ENCODE measurements around the gene MAMSTR. TPM values are rescaled to one million over a fixed set of nuclear protein-coding genes. Genes with fewer than 3 reads are reported as not detected.
A peak's percentile ranks its signal among the peaks of the same experiment; 100 is the strongest.

The MAMSTR gene
- total RNA-seq, 1 experiment from 2014 or later: 2.4 TPM

DNA sequence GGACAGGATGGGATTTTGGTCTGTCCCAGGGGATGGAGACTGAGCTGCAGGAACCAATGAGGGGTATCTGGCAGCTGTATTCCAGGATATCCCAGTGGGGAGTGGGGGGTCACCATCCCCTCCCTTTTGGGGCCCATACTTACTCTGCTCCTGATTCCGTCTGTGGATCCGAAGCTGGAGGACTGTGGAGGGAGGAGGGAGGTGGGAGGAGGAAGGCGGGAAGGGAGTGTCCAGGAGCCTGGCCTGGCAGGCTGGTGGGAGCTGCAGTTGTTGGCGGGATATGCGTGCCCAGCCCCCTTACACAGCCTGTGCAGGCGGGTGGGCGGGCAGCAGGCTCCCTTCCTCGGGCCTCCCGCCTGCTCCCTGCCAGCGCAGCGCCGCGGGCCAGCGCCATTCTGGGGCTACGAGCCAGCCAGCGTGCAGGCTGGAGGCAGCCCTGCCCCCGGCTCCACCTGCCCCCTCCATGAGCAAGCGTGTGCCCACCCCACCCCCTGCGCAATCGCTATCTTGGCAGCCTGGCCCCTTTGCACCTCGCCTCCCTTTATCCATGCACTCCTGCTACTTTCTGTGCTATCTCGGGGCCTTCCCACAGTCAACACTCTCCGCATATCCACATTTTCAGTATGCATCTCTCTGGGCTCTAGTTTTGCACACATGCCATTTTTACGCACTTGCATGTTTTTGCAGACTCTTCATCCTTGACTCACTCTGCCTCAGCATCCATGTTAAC, 2.8 kb downstream of the MAMSTR start:
- peak; percentile 86 for DNase-seq
- Histone ChIP-seq H3K27me3 (ENCODE audit: control insufficient read depth, insufficient read depth, low read length) (no peaks in the 10 kb centered on the region), H3K36me3 (replicated peaks; ENCODE audit: control insufficient read depth, insufficient read depth, low read length) (no peaks in the 10 kb centered on the region), H3K4me3 (ENCODE audit: insufficient read depth, low read depth, low read length) (peak overlapping the region; percentile 29)

DNA sequence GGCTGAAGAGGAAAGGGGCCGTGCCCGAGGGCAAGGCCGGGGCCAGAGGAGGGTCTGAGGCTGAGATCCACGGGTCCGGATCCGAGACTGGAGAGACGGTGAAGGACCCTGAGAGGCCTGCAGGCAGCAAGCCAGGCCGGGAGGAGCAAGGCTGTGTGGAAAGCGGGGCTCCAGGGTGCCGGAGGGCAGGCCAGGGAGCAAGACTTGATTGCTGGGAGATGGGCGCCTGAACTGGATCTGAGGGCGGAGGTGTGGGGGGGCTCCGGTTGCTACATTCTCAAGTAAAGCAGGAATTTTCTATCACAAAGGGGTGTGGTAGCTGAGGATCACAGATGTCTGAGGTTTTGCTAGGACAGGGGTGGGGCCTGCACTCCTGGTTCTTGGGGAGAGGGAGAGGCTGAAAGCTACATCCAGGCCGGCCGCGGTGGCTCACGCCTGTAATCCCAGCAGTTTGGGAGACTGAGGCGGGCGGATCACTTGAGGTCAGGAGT, 3.8 kb downstream of the MAMSTR start:
- Histone ChIP-seq H3K36me3 (replicated peaks; ENCODE audit: control insufficient read depth, insufficient read depth, low read length) (no peaks in the 10 kb centered on the region), H3K27me3 (ENCODE audit: control insufficient read depth, insufficient read depth, low read length) (no peaks in the 10 kb centered on the region), H3K4me3 (ENCODE audit: insufficient read depth, low read depth, low read length) (no peak overlapping the region)
- DNase-seq: peak; percentile 50

DNA sequence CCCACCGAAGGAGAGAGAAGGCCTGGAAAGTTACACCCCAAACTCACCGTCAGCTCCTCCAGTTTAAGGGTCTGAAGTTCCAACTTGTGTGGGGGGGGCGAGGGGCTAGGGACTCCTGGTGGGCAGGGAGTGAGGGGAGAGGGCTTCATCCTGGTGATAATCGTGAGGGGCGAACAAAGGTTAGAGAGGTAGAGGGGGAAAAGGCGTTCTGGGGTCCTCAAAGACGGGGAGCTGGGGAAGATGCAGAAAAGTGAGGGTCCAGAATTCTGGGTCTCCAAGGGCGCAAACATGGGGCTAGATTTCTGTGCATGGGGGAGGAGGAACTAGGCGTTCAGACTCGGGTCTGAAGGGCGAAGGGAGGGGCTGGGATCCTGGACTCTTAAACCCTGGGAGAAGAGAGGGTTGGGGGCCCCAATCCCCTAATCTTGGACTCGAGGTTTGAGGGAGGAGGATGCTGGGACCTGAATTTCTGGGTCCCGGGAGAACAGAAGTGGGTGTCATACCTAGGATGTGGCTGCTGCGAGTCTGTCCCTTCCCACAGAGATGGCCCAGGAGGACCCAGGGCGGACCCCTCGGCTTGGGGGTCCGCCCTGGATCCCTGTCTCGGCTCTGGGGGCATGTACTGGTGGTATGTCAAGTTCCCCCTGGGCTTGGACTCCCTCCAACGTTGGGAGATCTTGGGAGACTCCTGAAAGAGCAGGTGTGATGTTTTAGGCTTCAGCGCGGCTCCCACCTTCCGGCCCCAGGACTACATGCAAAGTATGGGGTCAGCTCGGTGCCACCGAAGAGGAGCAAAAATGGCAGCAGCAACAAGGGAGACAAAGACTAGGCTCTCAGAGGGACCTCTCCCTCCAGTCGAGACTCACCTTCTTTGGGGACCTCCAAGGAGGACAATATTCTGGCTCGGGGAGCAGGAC, 4.5 kb downstream of the MAMSTR start:
- H3K27me3 ChIP-seq (ENCODE audit: control insufficient read depth, insufficient read depth, low read length): no peaks in the 10 kb centered on the region
- no peaks in the 10 kb centered on the region for H3K36me3 ChIP-seq (replicated peaks; ENCODE audit: control insufficient read depth, insufficient read depth, low read length)
- H3K4me3 ChIP-seq (ENCODE audit: insufficient read depth, low read depth, low read length): peak overlapping the region; percentile 49
- peak; percentile 51 for DNase-seq

DNA sequence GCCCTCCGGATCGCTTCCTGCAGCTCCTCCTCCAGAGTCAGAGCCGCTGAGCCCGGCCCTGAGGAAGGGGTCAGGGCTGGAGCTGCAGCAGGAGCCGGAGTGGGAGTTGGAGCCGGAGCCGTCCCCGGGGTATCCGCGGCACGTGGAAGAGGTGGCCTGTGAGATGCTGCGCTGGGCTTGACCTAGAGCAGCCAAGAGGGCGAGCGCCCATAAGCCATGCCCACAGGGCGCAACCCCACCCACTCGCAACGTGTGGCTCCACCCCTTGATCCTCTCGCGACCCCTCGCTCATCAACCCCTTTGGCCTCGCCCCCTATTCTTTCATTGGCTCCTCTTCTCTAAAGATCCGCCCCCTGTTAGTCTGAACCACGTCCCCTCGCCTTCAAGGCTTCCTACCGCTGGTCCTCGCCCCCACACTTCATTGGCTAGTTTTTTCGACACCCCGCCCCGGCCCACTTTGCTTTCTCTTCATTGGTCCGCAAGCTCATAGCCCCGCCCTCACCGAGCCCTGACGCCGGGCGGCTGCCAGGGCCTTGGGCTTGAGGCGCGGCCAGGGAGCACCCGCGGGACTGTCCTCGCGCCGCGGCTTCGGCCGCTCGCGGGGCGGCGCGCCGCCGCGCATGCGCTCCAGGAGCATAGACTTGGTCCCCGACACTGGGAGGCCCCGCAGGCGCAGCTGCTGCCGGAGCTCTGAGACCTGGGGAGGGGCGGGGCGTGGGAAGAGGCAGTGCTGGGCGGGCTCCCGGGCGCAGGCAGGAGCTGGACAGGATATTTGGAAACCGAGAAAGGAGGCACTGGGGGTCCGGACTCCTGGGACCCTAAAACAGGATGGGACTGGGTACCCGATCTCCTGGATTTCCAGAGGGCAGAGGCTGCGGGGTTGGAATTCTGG, 5.4 kb downstream of the MAMSTR start:
- no peaks in the 10 kb centered on the region for H3K36me3 ChIP-seq (replicated peaks; ENCODE audit: control insufficient read depth, insufficient read depth, low read length)
- no peaks in the 10 kb centered on the region for H3K27me3 ChIP-seq (ENCODE audit: control insufficient read depth, insufficient read depth, low read length)
- H3K4me3 ChIP-seq (ENCODE audit: insufficient read depth, low read depth, low read length): peak overlapping the region; percentile 89
- DNase-seq: peak; percentile 100

DNA sequence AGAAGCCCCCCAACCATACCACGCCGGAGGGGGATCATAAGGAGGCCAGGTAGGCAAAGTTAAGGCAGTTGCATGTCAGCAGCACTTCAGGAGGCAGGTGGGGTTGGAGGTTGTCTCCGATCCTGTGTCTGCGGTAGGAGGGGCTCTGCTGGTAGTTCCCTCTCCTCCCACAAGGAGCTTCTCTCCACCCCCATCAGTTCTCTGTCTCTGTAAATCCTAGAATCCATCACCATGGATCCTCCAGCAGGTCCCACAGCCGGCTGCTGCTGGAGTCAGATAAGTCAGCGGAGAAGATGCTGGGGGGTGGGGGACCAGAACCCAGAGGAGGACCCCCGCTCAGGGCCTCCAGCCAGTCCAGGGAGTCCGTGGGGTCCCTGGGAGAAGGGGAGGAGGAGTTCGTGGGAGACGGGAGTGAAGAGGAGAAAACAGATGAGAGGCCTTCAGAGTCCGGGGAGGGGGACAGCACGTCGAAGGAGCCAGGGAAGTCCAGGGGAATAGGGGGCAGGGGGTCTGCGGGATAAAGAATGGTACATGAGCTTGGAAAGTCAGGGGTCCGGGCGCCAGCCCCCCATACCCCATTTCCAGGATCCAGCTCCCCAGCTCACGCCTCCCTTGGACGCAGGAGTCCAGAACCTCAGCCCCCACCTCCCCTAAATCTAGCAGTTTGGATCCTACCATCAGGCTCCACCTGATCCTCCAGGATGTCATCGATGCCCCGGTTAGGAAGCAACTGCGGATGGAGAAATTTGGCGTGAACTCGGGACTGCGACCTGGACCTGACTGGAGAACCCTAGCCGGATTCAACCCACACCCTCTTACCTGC, 6.3 kb downstream of the MAMSTR start:
- DNase-seq: peak; percentile 90
- H3K27me3 ChIP-seq (ENCODE audit: control insufficient read depth, insufficient read depth, low read length): no peaks in the 10 kb centered on the region
- peak overlapping the region; percentile 89 for H3K4me3 ChIP-seq (ENCODE audit: insufficient read depth, low read depth, low read length)
- H3K36me3 ChIP-seq (replicated peaks; ENCODE audit: control insufficient read depth, insufficient read depth, low read length): no peaks in the 10 kb centered on the region

DNA sequence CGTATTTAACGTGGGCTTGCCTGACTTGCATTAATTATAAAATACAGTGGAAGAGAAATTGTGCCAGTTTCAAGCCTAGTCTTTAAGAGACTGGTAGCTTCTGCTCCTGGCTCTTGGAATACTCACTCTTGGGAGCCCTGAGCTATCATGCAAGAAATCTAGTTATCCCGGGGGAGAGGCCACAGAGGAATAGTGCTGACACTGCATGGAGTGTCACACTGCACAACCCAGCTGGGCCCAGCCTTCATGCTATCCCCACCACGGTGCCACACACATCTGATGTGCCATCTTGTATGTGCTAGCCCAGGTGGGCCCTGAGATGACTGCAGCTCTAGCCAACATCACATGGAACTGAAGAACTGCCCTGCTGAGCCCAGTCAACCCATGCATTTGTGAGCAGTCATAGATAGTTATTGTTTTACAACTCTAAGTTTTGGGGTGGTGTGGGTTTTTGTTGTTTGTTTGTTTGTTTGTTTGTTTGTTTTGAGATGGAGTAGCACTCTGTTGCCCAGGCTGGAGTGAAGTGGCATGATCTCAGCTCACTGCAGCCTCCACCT, 8.3 kb downstream of the MAMSTR start:
- no peaks in the 10 kb centered on the region for H3K27me3 ChIP-seq (ENCODE audit: control insufficient read depth, insufficient read depth, low read length)
- no peak for DNase-seq
- H3K4me3 ChIP-seq (ENCODE audit: insufficient read depth, low read depth, low read length): no peak overlapping the region
- no peaks in the 10 kb centered on the region for H3K36me3 ChIP-seq (replicated peaks; ENCODE audit: control insufficient read depth, insufficient read depth, low read length)

DNA sequence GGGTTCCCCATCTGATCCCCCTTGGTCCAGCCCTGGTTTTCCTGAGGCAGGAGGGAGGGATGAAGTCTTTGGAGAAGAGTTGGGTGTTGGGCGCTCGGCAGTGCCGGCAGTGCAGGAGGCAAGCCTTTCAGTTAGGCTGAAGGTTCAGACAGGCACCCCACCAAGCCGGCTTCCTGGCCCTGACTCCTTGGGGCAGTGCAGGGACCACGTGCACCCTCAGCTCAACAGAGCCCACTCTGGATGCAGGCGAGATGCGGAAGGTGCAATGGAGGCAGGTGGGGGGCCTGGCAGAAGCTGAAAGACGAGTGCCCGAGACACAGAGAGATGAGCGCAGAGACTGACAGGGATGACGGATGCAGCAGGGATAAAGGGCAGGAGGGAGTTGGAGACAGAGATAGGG, 11.1 kb downstream of the MAMSTR start:
- peak; percentile 56 for DNase-seq
- H3K27me3 ChIP-seq (ENCODE audit: control insufficient read depth, insufficient read depth, low read length): no peaks in the 10 kb centered on the region
- H3K4me3 ChIP-seq (ENCODE audit: insufficient read depth, low read depth, low read length): no peak overlapping the region
- no peaks in the 10 kb centered on the region; the same call in 1 of the 2 replicates for H3K36me3 ChIP-seq (replicated peaks; ENCODE audit: control insufficient read depth, insufficient read depth, low read length)

DNA sequence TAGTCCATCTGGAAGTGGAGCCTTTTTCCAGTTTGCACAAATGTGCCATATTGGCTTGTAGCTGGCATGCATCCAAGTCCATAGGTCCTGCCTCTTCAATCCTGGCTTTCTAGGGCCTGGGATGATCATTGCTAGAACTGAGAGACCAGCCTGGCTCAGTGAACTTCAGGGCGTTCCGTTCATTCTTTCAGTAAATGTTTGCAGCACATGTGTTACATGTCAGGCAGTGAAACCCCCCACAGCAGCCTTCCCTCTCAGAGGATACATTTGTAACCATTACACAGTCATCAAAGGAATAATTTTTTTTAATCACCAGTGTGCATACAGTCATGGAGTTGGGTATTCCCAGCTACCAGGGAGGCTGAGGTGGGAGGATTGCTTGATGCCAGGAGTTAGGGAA, 14.1 kb downstream of the MAMSTR start:
- Histone ChIP-seq H3K4me3 (ENCODE audit: insufficient read depth, low read depth, low read length) (no peak overlapping the region), H3K27me3 (ENCODE audit: control insufficient read depth, insufficient read depth, low read length) (no peaks in the 10 kb centered on the region), H3K36me3 (replicated peaks; ENCODE audit: control insufficient read depth, insufficient read depth, low read length) (no peaks in the 10 kb centered on the region; the same call in 1 of the 2 replicates)
- no peak for DNase-seq

DNA sequence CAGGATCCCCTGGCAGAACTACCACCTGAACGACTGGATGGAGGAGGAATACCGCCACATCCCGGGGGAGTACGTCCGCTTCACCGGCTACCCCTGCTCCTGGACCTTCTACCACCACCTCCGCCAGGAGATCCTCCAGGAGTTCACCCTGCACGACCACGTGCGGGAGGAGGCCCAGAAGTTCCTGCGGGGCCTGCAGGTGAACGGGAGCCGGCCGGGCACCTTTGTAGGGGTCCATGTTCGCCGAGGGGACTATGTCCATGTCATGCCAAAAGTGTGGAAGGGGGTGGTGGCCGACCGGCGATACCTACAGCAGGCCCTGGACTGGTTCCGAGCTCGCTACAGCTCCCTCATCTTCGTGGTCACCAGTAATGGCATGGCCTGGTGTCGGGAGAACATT, 16.2 kb downstream of the MAMSTR start:
- H3K27me3 ChIP-seq (ENCODE audit: control insufficient read depth, insufficient read depth, low read length): no peaks in the 10 kb centered on the region
- H3K4me3 ChIP-seq (ENCODE audit: insufficient read depth, low read depth, low read length): no peak overlapping the region
- DNase-seq: no peak
- no peaks in the 10 kb centered on the region; the same call in 1 of the 2 replicates for H3K36me3 ChIP-seq (replicated peaks; ENCODE audit: control insufficient read depth, insufficient read depth, low read length)

DNA sequence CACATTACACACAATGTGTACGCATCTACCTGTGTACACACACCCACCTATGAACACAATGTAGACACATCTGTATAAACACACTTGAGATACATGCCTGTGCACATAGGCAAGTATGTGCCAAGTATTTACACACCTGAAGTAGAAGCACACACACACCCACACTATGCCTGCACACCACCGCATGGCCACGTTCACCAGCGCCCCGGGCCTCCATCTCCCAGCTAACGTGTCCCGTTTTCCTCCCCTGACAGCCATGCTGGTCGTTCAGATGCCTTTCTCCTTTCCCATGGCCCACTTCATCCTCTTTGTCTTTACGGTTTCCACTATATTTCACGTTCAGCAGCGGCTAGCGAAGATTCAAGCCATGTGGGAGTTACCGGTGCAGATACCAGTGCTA, 16.8 kb downstream of the MAMSTR start:
- Histone ChIP-seq H3K27me3 (ENCODE audit: control insufficient read depth, insufficient read depth, low read length) (no peaks in the 10 kb centered on the region), H3K36me3 (replicated peaks; ENCODE audit: control insufficient read depth, insufficient read depth, low read length) (no peaks in the 10 kb centered on the region; the same call in 1 of the 2 replicates), H3K4me3 (ENCODE audit: insufficient read depth, low read depth, low read length) (no peak overlapping the region)
- DNase-seq: no peak

DNA sequence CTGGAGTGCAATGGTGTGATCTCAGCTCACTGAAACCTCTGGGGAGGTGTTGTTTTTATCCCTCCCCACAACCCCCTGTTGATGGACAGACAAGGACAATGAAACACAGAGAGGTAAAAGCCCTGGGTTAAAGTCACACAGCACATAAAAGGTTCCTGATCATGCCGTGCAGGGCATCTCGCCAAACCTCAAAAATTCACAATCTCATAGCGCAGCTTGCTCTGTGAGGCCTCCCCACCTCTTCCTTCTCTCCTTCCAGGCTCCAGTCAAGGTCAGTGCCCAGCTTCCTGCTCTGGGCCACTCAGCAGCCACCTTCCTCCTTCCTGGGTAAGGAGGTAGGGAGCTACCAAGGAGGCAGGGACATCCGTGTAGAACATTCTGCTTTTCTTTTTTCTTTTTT, 21.5 kb downstream of the MAMSTR start:
- H3K36me3 ChIP-seq (replicated peaks; ENCODE audit: control insufficient read depth, insufficient read depth, low read length): no peaks in the 10 kb centered on the region
- no peak overlapping the region for H3K4me3 ChIP-seq (ENCODE audit: insufficient read depth, low read depth, low read length)
- no peaks in the 10 kb centered on the region for H3K27me3 ChIP-seq (ENCODE audit: control insufficient read depth, insufficient read depth, low read length)
- DNase-seq: peak; percentile 14

DNA sequence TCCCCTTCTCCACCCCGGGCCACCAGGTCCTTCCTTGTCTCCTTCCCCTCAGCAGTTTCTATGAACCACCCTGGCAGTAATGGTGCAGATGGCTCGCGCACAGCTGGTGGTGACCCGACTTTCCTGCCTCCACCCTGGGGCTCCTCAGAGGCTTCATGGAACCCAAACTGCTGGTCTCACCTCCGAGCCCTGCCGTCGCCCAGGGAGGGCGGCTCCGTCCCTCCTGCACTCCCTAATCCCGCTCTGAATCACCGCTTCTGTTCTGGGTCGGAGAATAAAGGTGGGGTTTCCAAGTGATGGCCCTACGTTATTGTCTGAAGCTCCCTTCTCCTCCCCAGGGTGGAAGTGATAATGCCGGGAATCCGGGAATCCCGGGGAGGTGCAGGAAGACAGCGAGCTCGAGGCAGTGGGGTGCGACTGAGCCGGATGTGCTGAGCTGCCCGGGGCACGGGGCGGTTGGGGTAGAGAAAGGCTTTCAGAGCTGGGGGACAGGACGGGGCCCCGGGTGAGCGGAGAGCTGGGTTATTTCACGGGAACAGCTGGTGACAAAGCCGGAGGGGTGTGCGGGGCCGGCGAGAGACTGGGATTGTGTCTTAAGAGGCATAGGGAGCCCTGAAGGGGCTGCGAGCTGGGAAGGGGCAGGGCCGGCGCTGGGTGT, 23.0 kb downstream of the MAMSTR start:
- no peaks in the 10 kb centered on the region for H3K27me3 ChIP-seq (ENCODE audit: control insufficient read depth, insufficient read depth, low read length)
- DNase-seq: peak; percentile 86
- H3K36me3 ChIP-seq (replicated peaks; ENCODE audit: control insufficient read depth, insufficient read depth, low read length): no peaks in the 10 kb centered on the region
- peak overlapping the region; percentile 79 for H3K4me3 ChIP-seq (ENCODE audit: insufficient read depth, low read depth, low read length)
